ENCODE results near the gene MBD3.

DNA sequence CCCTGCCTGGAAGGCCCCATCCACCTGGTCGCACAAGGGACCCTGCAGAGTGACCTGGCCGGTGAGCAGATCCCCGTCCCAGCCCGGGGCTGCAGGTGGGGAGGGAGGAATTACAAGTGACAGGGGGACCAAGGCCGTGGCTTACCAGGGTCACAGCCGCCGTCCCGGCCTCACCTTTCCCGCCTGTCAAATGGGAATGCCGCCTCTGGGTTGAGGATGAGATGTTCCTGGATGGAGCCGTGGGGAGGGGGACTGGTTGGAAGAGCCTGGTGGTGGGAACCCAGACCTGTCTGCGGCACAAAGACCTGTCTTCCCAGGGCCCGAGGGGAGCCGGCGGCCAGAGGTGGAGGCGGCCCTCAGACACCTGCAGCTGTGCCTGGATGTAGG, 63.2 kb downstream of the MBD3 start:
- TF ChIP-seq EZH2 (IDR thresholded peaks at IDR 0.05; ENCODE audit: insufficient read depth, low read length): no peak
- TF ChIP-seq, protein P1, sequence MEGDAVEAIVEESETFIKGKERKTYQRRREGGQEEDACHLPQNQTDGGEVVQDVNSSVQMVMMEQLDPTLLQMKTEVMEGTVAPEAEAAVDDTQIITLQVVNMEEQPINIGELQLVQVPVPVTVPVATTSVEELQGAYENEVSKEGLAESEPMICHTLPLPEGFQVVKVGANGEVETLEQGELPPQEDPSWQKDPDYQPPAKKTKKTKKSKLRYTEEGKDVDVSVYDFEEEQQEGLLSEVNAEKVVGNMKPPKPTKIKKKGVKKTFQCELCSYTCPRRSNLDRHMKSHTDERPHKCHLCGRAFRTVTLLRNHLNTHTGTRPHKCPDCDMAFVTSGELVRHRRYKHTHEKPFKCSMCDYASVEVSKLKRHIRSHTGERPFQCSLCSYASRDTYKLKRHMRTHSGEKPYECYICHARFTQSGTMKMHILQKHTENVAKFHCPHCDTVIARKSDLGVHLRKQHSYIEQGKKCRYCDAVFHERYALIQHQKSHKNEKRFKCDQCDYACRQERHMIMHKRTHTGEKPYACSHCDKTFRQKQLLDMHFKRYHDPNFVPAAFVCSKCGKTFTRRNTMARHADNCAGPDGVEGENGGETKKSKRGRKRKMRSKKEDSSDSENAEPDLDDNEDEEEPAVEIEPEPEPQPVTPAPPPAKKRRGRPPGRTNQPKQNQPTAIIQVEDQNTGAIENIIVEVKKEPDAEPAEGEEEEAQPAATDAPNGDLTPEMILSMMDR (IDR thresholded peaks at IDR 0.05; ENCODE audit: insufficient read depth, low read depth, low read length): no peak

Data from astrocyte (in vitro differentiated cells and primary cell).